HG02973 (cell line): ENCODE results near the gene FGD5.

Experiments used
- ATAC-seq: cut with Tn5 transposase; IDR thresholded peaks from one replicate; pipeline ENCODE4 v1.9.1; 2021; ENCODE audit warnings: moderate library complexity; ENCODE audit not compliant: unreplicated experiment

The FGD5 gene

GRCh38 chr3:14826069-14826468 is 7.3 kb downstream of the FGD5 start:
- ATAC-seq: no peak

DNA sequence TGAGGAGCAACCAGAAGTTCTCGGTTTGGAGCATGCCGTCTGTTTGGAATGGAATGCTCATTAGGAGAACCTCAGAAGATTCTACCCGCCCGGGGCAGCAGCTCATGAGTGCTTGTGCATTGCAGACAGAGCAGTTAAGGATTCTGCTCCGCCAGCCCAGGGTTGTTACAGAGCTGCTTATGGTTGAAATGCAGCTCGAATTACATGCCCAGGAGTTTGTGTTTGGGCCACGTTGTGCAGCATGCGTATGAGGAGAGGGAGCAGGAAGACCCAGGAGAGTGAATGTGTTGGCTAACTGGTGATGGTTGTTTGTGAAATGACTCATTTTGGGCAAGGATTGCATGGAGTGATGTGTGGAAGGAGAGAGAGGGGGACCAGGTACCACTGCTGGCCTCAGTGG is 9.0 kb downstream of the FGD5 start:
- ATAC-seq: no peak

DNA sequence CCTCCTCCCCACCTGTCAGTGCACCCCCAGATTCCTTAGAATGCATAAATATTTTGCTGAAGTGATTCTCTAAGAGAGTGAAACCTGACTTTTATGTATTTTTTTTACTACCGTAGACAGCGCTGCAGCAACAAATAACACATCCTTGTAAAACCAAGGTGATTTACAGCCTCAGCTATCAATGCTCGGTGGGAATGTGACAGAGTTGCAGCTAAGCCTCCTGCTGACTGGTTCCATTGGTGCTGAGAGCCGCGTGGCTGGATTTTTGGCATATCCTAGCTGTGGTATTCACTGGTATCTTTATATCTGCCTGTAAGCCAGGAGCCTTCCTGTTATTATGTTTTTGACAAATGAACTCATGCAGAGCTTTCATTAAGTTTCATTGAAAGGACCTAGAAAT is 11.0 kb downstream of the FGD5 start:
- no peak for ATAC-seq

DNA sequence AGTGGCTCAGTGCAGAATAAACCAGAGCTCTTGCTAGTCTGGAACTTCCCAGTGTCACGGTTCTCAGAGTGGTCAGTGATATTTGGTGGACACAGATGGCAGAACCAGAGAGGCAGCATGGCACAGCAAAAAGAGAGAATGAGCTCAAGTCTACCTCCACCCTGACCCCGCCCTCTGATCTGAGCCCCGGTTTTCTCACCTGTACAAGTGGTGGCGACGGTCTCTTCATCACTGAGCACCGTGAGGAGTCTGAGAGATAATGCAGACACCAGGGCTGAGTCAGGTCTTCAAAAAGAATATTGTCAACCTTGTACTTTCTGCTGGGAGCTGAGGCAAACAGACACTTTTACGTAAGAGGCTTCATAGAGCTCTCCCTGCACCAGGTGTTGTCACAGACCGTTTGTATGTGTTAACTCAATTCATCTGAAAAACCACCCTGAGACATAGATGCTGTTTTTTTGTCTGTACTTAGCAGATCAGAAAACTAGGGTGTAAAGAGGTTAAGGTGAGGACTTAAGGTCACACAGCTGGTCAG is 13.2 kb downstream of the FGD5 start:
- no peak for ATAC-seq

GRCh38 chr3:14832975-14833722 is 14.4 kb downstream of the FGD5 start:
- ATAC-seq: no peak

DNA sequence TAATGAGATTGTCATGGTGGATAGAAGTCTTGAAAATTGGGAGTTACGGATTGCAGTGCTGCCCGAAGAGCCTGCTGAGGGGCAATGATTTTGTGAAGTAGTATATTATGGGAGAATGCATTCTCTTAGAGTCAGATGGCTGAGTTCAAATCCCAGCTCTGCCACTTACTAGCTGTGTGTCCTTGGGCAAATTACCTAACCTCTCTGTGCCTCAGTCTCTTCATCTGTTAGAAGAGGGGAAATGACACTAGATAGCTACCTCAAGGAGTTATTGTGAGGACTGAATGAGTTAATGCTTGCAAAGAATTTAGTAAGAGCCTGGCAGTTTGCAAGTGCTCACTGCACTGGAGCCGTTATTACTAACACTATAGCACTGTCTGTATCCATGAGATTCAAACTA is 15.4 kb downstream of the FGD5 start:
- ATAC-seq: no peak

DNA sequence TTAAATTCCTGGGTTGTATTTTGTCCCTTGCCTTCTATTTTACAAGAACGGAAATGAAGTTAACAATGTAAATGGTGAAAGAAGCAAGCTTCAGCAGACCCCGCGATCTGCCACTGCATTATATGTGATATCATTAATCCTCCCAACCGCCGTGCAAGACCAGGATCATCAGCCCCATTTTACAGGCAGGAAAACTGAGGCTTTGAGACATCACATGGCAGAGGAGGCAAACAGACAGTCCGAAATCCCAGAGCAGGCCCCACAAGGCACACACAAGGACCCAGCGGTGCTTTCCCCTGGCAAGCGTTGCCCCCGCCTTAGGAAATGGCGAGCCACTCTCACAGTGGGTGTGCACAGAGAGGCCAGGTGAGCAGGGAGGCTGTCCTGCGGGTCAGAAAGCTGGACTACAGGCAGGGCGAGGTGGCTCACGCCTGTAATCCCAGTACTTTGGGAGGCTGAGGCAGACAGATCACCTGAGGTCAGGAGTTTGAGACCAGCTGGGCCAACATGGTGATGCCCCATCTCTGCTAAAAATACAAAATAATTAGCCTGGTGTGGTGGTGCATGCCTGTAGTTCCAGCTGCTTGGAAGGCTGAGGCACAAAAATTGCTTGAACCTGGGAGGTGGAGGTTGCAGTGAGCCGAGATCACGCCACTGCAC is 16.2 kb downstream of the FGD5 start:
- ATAC-seq: no peak

GRCh38 chr3:14836049-14836468 is 17.3 kb downstream of the FGD5 start:
- ATAC-seq: no peak

GRCh38 chr3:14837186-14837877 is 18.6 kb downstream of the FGD5 start:
- no peak for ATAC-seq

DNA sequence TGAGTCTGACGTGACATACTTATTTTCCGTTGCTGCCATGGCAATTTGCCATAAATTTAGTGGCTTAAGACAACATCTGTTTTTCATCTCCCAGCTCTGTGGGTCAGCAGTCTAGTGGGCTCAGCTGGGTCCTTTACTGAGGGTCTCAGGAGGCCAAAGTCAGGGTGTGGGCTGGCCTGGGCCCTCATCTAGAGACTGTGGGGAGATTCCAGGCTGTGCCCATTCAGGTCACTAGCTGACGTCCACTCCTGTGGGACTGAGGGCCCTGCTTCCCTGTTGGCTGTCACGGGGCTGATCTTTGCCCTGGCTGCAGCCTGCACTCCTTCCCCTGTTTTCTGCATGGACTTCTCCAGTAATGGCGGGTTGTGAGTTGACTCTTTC is 19.1 kb downstream of the FGD5 start:
- ATAC-seq: no peak

- no peak for ATAC-seq
Measured at GRCh38 chr3:14839236-14839635, 20.5 kb downstream of the FGD5 start.

- ATAC-seq: no peak
Measured at GRCh38 chr3:14841836-14842235, 23.1 kb downstream of the FGD5 start.

- ATAC-seq: no peak
Measured at GRCh38 chr3:14842277-14842676, 23.5 kb downstream of the FGD5 start.

GRCh38 chr3:14843321-14843720 is 24.6 kb downstream of the FGD5 start:
- ATAC-seq: no peak

- ATAC-seq: no peak
Measured at GRCh38 chr3:14844386-14845170, 25.8 kb downstream of the FGD5 start.

DNA sequence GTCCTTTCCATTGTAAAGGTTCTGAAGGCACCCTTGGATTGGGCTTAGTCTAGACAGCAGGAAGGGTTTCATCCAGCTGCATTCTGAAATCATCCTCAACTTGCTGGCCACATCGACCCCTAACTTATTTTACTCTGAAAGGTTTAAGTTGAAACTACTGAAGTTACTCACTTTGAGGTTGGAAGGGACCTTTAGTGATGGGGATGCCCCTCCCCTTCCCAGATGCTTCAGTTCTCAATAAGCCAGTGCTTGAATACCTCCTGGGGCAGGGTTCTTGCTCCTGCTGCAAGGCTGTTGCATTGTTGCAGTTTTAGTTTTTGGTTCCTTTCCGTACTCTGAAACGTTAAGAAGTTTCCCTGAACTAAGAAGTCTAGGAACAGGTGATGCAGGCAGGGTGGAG is 26.4 kb downstream of the FGD5 start:
- ATAC-seq: no peak

GRCh38 chr3:14845826-14846225 is 27.1 kb downstream of the FGD5 start:
- no peak for ATAC-seq

DNA sequence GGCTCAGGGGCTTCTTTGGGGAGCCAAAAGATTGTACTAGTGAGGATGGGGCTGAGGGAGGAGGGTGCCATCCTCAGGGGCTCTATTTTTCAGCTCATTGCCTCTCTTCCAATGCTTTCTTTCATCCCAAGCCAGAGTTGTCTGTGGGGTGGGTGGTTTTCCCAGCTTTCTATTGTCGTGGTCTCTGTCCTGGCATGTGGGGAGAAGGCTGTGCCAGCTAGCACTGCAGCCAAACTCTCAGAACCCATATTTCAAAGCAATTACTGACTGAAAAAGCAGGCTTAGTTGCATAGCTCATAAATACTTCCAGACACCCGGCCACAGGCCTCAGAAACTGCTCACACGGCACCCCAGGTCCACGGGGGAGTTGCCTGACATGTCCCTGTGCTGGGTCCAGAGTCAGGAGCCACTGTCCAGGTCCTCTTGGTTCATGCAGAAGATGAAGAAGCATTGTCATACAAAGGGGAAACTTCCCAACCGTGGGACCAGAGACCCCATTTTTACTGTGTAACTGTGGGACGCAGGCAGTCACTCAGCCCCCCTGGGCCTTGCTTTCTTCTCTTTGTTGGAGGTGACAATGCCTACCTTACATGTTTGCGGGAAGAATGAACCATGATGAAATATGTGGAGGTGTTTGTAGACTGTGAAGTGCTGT is 27.6 kb downstream of the FGD5 start:
- ATAC-seq: no peak

DNA sequence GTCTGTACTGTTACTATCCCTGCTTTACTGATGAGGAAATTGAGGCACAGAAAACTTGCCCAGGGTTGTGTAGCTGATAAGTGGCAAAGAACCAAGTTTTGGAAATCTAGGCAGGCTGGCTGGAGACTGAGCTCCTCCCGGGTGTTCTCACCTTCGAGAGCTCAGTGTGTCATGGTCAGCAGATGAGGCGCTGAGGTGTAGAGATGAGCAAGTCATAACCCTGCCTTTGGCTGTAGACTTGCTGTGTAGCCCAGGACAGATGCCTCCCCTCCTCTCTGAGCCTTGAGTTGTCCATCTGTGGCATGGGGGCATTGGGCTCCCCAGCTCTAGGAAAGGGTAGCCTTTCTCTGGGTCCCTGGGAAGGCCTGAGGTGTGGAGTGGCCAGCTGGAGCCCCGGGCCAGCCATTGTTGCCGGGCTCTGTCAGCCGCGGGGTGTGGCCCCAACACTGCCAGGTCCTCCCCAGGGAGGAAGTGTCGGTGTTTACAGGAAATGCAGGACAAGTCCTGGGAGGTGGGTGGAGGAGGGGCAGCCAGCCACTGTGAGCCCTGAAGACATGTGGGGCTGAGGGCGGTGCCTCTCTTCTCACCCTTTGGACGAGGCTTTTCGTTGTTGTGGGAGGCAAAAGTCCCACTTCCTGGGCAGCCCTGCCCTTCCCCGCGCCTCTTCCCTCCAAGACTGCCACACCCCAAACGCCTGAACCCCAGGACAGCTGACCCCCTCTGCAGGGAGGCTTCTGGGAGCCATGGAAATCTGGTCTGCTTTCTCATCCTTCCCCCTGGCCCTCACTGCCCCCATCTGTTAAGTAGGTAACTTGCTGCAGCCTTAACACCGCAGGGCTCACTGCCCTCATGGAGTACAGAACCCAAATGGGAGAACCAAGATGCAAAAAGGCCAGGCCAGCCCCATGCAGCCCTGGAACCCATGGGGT is 29.1 kb downstream of the FGD5 start:
- no peak for ATAC-seq

DNA sequence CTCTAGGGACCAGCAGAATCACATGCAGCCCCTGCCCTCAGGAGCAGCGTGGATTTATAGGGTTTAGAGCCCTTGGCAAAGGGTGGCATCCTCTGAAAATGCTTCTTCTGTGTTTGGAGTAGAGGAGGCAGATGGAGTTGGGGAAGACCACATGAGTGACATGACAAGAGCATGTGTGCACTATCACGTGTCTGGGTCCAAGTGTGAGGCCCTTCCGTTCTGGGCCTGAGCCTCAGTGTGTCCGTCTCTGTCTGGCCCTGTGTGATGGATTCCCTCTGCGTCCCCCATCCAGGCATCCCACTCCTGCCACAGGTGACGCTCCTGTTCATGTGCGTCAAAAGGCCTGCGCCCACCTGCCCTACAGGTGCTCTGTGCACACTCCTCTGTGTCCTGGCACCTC is 30.1 kb downstream of the FGD5 start:
- no peak for ATAC-seq
